HG03460 (cell line): ENCODE data around the gene PPP1R7.

Experiments
- ATAC-seq: cut with Tn5 transposase; IDR thresholded peaks from one replicate; pipeline ENCODE4 v1.9.1; 2021; ENCODE audit not compliant: unreplicated experiment

Gene PPP1R7

GRCh38 chr2:241207641-241208040 is 57.4 kb downstream of the PPP1R7 start:
- no peak for ATAC-seq

GRCh38 chr2:241208058-241208457 is 57.8 kb downstream of the PPP1R7 start:
- no peak for ATAC-seq

GRCh38 chr2:241209271-241209670 is 59.0 kb downstream of the PPP1R7 start:
- no peak for ATAC-seq

- ATAC-seq = no peak
These were observed 61.0 kb downstream of the PPP1R7 start for GRCh38 chr2:241211276-241211675.

GRCh38 chr2:241213041-241213440 is 62.8 kb downstream of the PPP1R7 start:
- ATAC-seq = no peak

GRCh38 chr2:241213567-241213966 is 63.3 kb downstream of the PPP1R7 start:
- ATAC-seq = no peak

GRCh38 chr2:241214209-241214608 is 63.9 kb downstream of the PPP1R7 start:
- no peak for ATAC-seq

GRCh38 chr2:241214766-241215165 is 64.5 kb downstream of the PPP1R7 start:
- ATAC-seq = no peak

GRCh38 chr2:241215421-241215820 is 65.2 kb downstream of the PPP1R7 start:
- ATAC-seq = no peak

- no peak for ATAC-seq
These were observed 66.0 kb downstream of the PPP1R7 start for GRCh38 chr2:241216211-241216761.

- ATAC-seq = no peak
These were observed 67.2 kb downstream of the PPP1R7 start for GRCh38 chr2:241217320-241218031.

GRCh38 chr2:241218131-241219029 is 68.1 kb downstream of the PPP1R7 start:
- peak; percentile 38 for ATAC-seq

- no peak for ATAC-seq
These were observed 68.7 kb downstream of the PPP1R7 start for GRCh38 chr2:241219030-241219382.

- no peak for ATAC-seq
These were observed 69.6 kb downstream of the PPP1R7 start for GRCh38 chr2:241219856-241220356.

GRCh38 chr2:241223211-241224017 is 73.1 kb downstream of the PPP1R7 start:
- no peak for ATAC-seq

GRCh38 chr2:241224018-241224850 is 74.0 kb downstream of the PPP1R7 start:
- no peak for ATAC-seq

GRCh38 chr2:241224851-241225438 is 74.7 kb downstream of the PPP1R7 start:
- ATAC-seq = no peak

- no peak for ATAC-seq
These were observed 75.3 kb downstream of the PPP1R7 start for GRCh38 chr2:241225545-241225944.

GRCh38 chr2:241225983-241226382 is 75.7 kb downstream of the PPP1R7 start:
- ATAC-seq = no peak
